NCI-H1105 treated with DMSO at 0.1 percent for 48 hours (cell line): Measurements from ENCODE around the gene HIVEP3.
A peak's percentile ranks its signal among the peaks of the same experiment; 100 is the strongest.
"Not testable (repeated sequence)": the region's sequence is repeated elsewhere in the genome, so short reads cannot be mapped to it uniquely, and the experiment has no call there.

Source experiments
- DNase-seq: peaks from one replicate; lab custom pipeline; 2025; lab: John Stamatoyannopoulos, UW

Gene HIVEP3

GRCh38 chr1:41918450-41919043 is at the start of gene HIVEP3:
HIVEP3 (minus strand) TSS chr1:41918922.
- DNase-seq, result peak; percentile 66

- DNase-seq, result no peak
Measured at GRCh38 chr1:41964400-41964799, 45.7 kb upstream of the HIVEP3 start.

DNA sequence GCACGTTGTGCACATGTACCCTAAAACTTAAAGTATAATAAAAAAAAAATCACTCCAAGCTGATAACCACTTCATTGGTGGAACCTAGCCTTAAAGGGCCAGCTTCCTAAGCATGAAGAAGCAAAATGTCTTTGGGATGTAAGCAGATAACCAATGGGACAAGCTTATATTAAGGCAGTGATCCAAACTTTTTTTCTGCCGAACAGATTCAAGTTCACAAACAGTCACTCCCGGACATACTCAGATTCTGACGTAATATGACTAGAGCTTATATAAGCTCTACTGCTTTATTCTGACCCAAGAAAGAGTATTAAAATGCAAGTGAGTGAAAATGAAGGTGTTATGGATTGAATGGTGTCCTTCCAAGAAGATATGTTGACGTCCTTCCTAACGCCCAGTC is 44.9 kb upstream of the HIVEP3 start:
- no peak for DNase-seq

DNA sequence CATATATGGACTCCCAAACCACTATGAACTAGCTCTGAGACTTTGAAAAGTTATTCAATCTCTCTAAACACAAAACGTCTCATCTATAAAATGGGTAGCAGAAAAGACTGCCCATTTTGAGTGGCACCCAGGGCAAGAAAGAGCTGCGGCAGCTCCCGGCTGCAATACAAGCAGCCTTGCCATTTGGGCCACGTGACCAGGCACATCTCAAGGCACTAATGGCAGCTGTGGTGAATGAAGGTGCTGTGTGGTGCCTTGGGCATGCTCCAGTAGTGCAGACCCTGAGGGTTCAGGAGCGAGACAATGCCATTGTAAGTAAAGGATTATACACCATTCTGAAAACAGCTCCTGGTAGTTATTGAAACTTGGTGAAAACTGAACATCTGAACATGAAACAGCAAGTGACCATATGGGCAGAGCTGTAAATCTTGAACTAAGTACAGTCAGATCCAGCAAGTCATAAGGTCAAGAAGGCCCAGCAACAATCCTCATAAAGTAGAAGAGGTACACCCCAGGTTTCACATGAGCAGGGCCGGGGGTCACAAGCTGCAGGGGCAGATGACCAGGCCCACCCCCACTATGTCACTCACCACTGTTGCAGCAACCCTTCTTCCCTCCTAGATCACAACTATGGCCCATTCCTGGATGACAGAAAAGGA is 39.4 kb upstream of the HIVEP3 start:
- no peak for DNase-seq

DNA sequence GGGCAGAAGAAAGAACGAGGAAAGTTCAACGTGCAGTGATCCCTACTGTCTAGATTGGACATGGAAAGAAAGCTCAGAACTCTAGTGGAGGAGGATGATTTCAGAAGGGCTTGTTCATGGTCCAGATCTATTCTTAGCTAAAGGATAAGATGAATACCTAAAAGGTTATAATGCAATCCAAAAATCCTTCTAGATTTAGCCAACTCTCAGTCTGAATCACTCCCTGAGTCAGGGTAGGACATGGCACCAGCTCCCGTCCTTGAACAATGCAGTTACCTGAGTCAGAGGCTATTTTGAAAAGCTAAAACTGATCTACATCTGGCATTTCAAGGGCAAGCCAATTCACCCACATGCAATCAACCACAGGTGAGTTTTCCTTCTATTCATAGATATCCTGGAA is 38.8 kb upstream of the HIVEP3 start:
- no peak for DNase-seq

DNA sequence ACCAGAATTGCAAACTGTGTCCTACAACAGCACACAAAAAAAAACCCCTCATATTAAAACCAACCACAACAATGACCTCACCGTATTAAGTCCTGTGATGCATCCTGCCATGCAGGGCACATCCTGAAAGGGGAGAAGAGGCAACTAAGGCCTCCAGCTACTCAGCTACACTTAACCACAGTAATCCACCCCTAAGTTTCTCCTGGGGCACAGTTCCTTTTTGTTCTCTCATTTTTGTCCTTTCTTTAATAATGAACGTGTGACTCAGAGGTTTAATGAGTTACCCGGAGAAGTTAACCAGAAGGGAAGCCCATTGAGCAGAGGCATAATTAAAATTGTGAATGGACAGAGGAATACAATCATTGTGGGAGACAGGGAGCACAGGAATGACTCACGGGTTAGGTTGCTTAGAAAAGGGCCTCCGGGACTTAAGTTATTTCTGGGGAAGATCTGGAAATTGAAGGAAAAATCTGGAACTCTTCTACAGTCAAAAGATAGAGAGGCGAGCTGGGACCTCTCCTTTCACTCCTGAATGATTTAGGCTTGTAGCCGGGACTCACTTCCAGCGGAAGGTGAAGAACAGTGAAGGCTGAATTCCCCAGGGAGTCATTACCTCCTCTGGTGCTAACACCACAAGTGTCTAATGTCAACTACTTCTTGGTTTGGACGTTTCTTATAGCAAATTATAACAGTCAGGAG is 36.9 kb upstream of the HIVEP3 start:
- no peak for DNase-seq

DNA sequence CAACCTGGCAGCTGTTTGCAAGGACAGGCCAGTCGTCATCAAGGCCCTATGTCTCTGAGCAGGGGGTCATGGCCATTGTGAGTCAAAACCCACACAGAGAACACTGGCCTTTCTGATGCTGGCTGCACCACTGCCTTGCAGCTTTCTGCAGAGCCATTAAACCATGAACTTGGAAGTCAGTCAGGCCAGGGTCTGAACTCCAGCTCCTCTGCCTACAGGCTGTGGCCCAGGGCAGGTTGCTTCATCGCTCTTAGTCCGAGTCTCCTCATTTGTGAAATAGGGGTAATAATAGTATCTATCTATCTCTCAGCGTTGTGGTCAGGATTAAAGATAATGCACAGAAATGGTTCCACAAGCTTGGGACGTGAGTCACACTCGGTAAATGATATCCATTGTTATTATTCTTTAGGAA is 35.8 kb upstream of the HIVEP3 start:
- no peak for DNase-seq

GRCh38 chr1:41953291-41953690 is 34.6 kb upstream of the HIVEP3 start:
- no peak for DNase-seq

GRCh38 chr1:41952208-41952607 is 33.5 kb upstream of the HIVEP3 start:
- DNase-seq, result no peak

DNA sequence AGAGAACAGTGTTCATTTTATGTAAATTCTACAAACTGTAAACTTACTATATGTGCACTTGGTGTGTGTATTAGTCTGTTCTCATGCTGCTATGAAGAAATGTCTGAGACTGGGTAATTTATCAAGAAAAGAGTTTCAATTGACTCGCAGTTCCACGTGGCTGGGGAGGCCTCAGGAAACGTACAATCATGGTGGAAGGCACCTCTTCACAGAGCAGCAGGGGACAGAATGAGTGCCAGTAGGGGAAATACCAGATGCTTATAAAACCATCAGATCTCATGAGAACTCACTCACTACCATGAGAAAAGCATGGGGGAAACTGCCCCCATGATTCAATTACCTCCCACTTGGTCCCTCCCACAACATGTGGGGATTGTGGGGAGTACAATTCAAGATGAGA is 32.8 kb upstream of the HIVEP3 start:
- DNase-seq, result not testable (repeated sequence)

GRCh38 chr1:41950820-41951219 is 32.1 kb upstream of the HIVEP3 start:
- no peak for DNase-seq

DNA sequence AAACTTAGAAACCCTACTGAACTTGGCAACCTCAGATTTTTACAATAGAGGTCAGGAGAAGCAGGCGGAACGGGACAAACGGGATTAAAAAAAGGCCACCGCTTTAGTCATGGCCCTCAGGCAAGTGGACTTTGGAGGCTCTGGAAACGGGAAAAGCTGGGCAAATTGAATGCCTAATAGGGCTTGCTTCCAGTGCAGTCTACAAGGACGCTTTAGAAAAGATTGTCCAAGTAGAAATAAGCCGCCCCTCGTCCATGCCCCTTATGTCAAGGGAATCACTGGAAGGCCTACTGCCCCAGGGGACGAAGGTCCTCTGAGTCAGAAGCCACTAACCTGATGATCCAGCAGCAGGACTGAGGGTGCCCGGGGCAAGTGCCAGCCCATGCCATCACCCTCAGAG is 27.2 kb upstream of the HIVEP3 start:
- DNase-seq, result not testable (repeated sequence)

GRCh38 chr1:41943717-41944116 is 25.0 kb upstream of the HIVEP3 start:
- DNase-seq, result no peak

GRCh38 chr1:41942278-41942677 is 23.6 kb upstream of the HIVEP3 start:
- no peak for DNase-seq

GRCh38 chr1:41941381-41941780 is 22.7 kb upstream of the HIVEP3 start:
- no peak for DNase-seq

- no peak for DNase-seq
Measured at GRCh38 chr1:41939194-41939593, 20.5 kb upstream of the HIVEP3 start.

DNA sequence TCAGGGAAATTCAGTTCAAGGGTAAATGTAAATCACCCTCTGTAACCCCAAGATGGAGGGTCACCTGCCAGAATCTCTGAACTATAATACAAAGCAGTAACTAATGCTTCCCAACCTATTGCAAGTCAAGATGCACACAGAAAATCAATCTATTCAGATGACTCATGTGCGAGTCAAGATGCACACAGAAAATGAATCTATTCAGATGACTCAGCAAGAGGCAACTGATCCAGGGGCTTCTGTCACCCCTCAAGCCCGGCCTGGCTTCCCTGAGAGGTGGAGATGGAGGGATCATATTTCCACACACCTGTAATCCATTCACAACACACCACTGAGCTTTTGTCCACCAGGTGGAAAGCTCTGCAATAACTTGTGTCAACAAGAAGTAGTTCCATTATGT is 17.4 kb upstream of the HIVEP3 start:
- DNase-seq, result peak; percentile 85

DNA sequence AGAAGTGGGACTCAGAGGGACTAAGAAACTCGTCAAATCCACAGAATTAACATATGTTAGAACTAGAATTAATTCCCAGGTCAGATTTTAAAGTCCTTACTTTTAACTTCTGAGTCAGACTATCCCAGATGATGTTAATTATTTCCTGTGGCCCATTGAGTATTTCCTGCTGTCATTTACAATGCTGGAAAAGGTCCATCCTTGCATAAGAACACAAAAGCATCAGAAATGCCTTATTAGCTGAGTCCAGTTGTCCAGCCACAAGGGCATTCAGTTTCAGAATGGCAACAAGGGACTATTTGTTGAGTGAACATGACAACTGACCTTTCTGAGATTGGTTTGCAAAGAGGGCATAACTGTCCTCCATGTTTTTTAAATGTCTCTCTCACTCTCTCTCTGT is 16.5 kb upstream of the HIVEP3 start:
- DNase-seq, result no peak

- no peak for DNase-seq
Measured at GRCh38 chr1:41933106-41933505, 14.4 kb upstream of the HIVEP3 start.

DNA sequence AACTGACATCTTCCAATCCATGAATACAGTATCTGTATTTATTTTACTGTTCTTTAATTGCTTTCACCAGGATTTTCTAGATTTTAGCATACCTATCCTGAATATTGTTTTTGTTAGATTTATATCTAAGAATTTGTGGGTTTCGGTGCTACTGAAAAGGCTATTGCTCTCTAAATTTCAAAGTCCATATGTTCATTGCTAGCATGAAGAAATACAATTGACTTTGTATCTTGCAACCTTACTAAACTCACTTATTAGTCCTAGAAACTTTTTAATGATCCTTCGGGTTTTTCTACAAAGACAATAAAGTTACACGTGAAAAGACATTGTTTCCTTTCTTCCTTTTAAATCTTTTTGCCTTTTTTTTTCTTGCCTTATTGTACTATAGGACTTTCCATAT is 12.9 kb upstream of the HIVEP3 start:
- no peak for DNase-seq

GRCh38 chr1:41927118-41927517 is 8.4 kb upstream of the HIVEP3 start:
- no peak for DNase-seq

- peak; percentile 10 for DNase-seq
Measured at GRCh38 chr1:41925712-41926111, 7.0 kb upstream of the HIVEP3 start.

GRCh38 chr1:41924911-41925310 is 6.2 kb upstream of the HIVEP3 start:
- no peak for DNase-seq
